Adrenal gland (tissue), 12 donors: ENCODE data around the gene PLEKHH1. TPM values are rescaled to one million over a fixed set of nuclear protein-coding genes. Genes with fewer than 3 reads are reported as not detected.

Experiments used
- DNase-seq, 7 donors: peaks; one replicate each; pipeline ENCODE4 v3.0.0-alpha.2; 2019 to 2020
- H3K27ac ChIP-seq, 5 donors: fragments of 200-600 bp; sonication (generic) in 4 of 5; 1 replicate in 3 of 5; 2 replicates in 2 of 5; pipeline versions ENCODE4 v1.5.1 to v1.8.0; 2016 to 2020; ENCODE audit warnings: mild to moderate bottlenecking in 1 of 5
- H3K27me3 ChIP-seq: fragments of 200-600 bp; 2 replicates; pipeline ENCODE4 v1.8.0; 2021
- H3K36me3 ChIP-seq, 2 donors: fragments of 200-600 bp; replicated peaks in 1 of 2; 1 replicate in 1 of 2; 2 replicates in 1 of 2; pipeline versions ENCODE4 v1.5.1 to v1.8.0; 2018 to 2022
- H3K4me1 ChIP-seq, 2 donors: fragments of 200-600 bp; replicated peaks in 1 of 2; 1 replicate in 1 of 2; 2 replicates in 1 of 2; pipeline versions ENCODE4 v1.5.1 to v1.8.0; 2018 to 2021
- H3K4me3 ChIP-seq, 4 donors: fragments of 200-600 bp; sonication (generic) in 3 of 4; one replicate each; pipeline ENCODE4 v1.5.1; 2016 to 2018
- H3K9me3 ChIP-seq, 3 donors: fragments of 200-600 bp; sonication (generic) in 1 of 3; replicated peaks in 1 of 3; 1 replicate in 2 of 3; 2 replicates in 1 of 3; pipeline versions ENCODE4 v1.5.1 to v1.8.0; 2016 to 2021
- POLR2A ChIP-seq, 2 donors: fragments of 450-650 bp; IDR thresholded peaks; one replicate each; pipeline ENCODE4 v1.6.1; 2017; ENCODE audit warnings: antibody characterized with exemption in 2 of 2, mild to moderate bottlenecking in 2 of 2, moderate library complexity in 1 of 2
- WGBS, 4 donors: extraction: QIAGEN DNeasy Blood & Tissue Kit in 2 of 4; methylation state at CpG; one replicate each; pipeline versions ENCODE4 v1.1.5 to v1.1.7; 2013 to 2017; 5-methylcytosine and 5-hydroxymethylcytosine counted together
- intact Hi-C, 2 donors: fragments of 100-400 bp; cut with DNase I; formaldehyde crosslinking; loops; one replicate each; pipeline versions ENCODE4 v1.14.1 to v1.15.0; 2022 to 2023
- polyA plus RNA-seq, 3 donors: library from polyadenylated mRNA; stranded (reverse); fragments of 200-250 nt in 2 of 3; fragments of 350-450 nt in 1 of 3; fragmentation: Illumina TruSeq in 1 of 3; extraction: RNeasy Lipid Tissue Mini Kit (QIAGEN cat#74804) in 1 of 3; gene quantifications; one replicate each; pipeline ENCODE4 v1.2.3, GENCODE V29; 2013 to 2014
- total RNA-seq, 9 donors: library from RNA; depleted of rRNA in 4 of 9; stranded (reverse); fragments of >200 nt in 4 of 9; fragments of 120-200 nt in 1 of 9; fragmentation: NEBNext Ultra II Directional in 1 of 9; extraction: Animal tissue kit (Norgen Biotek cat#: 25700) in 1 of 9; gene quantifications; one replicate each; pipeline versions ENCODE4 v1.1.0 to v1.2.4, GENCODE V29; 2013 to 2023
- TF ChIP-seq, protein P1 (sequence below), 6 experiments: fragments of 450-650 bp in 4 of 6; fragments of 200-600 bp in 2 of 6; sonication (generic) in 1 of 6; IDR thresholded peaks; 1 replicate in 5 of 6; 2 replicates in 1 of 6; pipeline versions ENCODE4 v1.5.1 to v1.8.0; 2016 to 2021; ENCODE audit warnings: antibody characterized with exemption in 6 of 6, mild to moderate bottlenecking in 2 of 6, moderate library complexity in 1 of 6
- donor health status: healthy with polysubstance abuse.
- donor health status: Bipolar disorder and iron deficiency.
- donor health status: DM: yes; HTN: yes; CAD: no.
- donor health status: DM: no; HTN: no; CAD: no.
- donor health status: DM: no; HTN: no; CAD: no.
- donor health status: DM: yes; HTN: yes; CAD: no.

PLEKHH1 gene
- total and polyA plus RNA-seq, 12 donors, result 8.3 to 50.4 (median 20.2) TPM

GRCh38 chr14:67577909-67578749 is 45.0 kb downstream of the PLEKHH1 start:
- Histone ChIP-seq H3K9me3 (no peaks in the 10 kb centered on the region), H3K27me3 (no peaks in the 10 kb centered on the region), H3K27ac (no peak overlapping the region), H3K36me3 (peaks cover 0 to 16% of the 10 kb centered on the region in 2 donors), H3K4me3 (no peak overlapping the region), H3K4me1 (no peaks in the 10 kb centered on the region)
- no peak for TF ChIP-seq POLR2A (IDR thresholded peaks at IDR 0.05)
- TF ChIP-seq, protein P1, sequence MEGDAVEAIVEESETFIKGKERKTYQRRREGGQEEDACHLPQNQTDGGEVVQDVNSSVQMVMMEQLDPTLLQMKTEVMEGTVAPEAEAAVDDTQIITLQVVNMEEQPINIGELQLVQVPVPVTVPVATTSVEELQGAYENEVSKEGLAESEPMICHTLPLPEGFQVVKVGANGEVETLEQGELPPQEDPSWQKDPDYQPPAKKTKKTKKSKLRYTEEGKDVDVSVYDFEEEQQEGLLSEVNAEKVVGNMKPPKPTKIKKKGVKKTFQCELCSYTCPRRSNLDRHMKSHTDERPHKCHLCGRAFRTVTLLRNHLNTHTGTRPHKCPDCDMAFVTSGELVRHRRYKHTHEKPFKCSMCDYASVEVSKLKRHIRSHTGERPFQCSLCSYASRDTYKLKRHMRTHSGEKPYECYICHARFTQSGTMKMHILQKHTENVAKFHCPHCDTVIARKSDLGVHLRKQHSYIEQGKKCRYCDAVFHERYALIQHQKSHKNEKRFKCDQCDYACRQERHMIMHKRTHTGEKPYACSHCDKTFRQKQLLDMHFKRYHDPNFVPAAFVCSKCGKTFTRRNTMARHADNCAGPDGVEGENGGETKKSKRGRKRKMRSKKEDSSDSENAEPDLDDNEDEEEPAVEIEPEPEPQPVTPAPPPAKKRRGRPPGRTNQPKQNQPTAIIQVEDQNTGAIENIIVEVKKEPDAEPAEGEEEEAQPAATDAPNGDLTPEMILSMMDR (IDR thresholded peaks at IDR 0.05), result no peak
- WGBS, 4 donors, result 83 to 88% (median 85%) methylated on average over 13 to 16 of the region's 16 CpGs
- DNase-seq, result peak in 1 of 7 donors; percentile 26
- intact Hi-C loops, result no loop called here

GRCh38 chr14:67579040-67579439 is 46.0 kb downstream of the PLEKHH1 start:
- no peaks in the 10 kb centered on the region for H3K27me3 ChIP-seq
- DNase-seq, result peak in 1 of 7 donors; percentile 8
- H3K36me3 ChIP-seq, result peaks cover 0 to 16% of the 10 kb centered on the region in 2 donors
- intact Hi-C loops, result no loop called here
- WGBS, 4 donors, result 80 to 89% (median 81%) methylated on average over 15 of the region's 15 CpGs
- no peak overlapping the region for H3K27ac ChIP-seq
- no peaks in the 10 kb centered on the region for H3K4me1 ChIP-seq
- H3K4me3 ChIP-seq, result no peak overlapping the region
- H3K9me3 ChIP-seq, result no peaks in the 10 kb centered on the region
- no peak for TF ChIP-seq POLR2A (IDR thresholded peaks at IDR 0.05)
- TF ChIP-seq, protein P1 (IDR thresholded peaks at IDR 0.05), result no peak

DNA sequence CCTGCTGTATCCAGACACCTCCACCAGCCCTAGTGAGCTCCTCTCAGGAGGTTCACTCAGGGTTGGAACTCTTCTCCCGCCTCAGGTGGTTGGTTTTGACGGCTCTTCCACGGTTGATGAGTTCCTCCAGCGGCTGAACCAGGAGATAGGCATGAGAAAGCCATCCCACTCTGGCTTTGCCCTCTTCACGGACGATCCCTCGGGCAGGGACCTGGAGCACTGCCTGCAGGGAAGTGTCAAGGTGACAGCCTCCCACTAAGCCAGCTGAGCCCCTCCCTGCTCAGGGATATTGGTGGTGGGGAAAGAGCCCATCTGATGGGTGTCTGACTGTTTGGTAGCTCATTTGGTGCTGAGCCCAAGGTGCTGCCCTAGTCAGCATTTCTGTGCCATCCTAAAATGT is 46.5 kb downstream of the PLEKHH1 start:
- Histone ChIP-seq H3K27me3 (no peaks in the 10 kb centered on the region), H3K9me3 (no peaks in the 10 kb centered on the region), H3K36me3 (peaks cover 0 to 16% of the 10 kb centered on the region in 2 donors), H3K27ac (no peak overlapping the region), H3K4me1 (no peaks in the 10 kb centered on the region), H3K4me3 (no peak overlapping the region)
- no peak for TF ChIP-seq POLR2A (IDR thresholded peaks at IDR 0.05)
- TF ChIP-seq, protein P1 (IDR thresholded peaks at IDR 0.05), result no peak
- WGBS, 4 donors, result 65 to 79% (median 77%) methylated on average over 2 to 7 of the region's 7 CpGs
- peak in 1 of 7 donors; percentile 5 for DNase-seq
- intact Hi-C loops, result no loop called here

GRCh38 chr14:67580336-67581171 is 47.5 kb downstream of the PLEKHH1 start:
- peak in 1 of 7 donors; percentile 10 for DNase-seq
- H3K36me3 ChIP-seq, result peaks cover 0 to 18% of the 10 kb centered on the region in 2 donors
- WGBS, 4 donors, result 80 to 95% (median 84%) methylated on average over 10 to 11 of the region's 11 CpGs

More at GRCh38 chr14:67580336-67581171, 47.5 kb downstream of the PLEKHH1 start:
- Histone ChIP-seq H3K4me1 (no peaks in the 10 kb centered on the region), H3K27me3 (no peaks in the 10 kb centered on the region), H3K27ac (no peak overlapping the region), H3K9me3 (no peaks in the 10 kb centered on the region), H3K4me3 (no peak overlapping the region)
- TF ChIP-seq, protein P1 (IDR thresholded peaks at IDR 0.05), result no peak
- TF ChIP-seq POLR2A (IDR thresholded peaks at IDR 0.05), result no peak
- intact Hi-C loops, result no loop called here
